ENCODE data around the gene RABEPK.
"Not testable (repeated sequence)": the region's sequence is repeated elsewhere in the genome, so short reads cannot be mapped to it uniquely, and the experiment has no call there.

The RABEPK gene

GRCh38 chr9:125195591-125195990 lies 4.8 kb upstream of the RABEPK start:
- not testable (repeated sequence) for DNase-seq

- DNase-seq, result no peak
Measured at GRCh38 chr9:125202846-125203618, 2.7 kb downstream of the RABEPK start.

GRCh38 chr9:125204477-125204876 lies 4.1 kb downstream of the RABEPK start:
- DNase-seq, result no peak

- DNase-seq, result no peak
Measured at GRCh38 chr9:125214186-125214585, 13.8 kb downstream of the RABEPK start.

- no peak for DNase-seq
Measured at GRCh38 chr9:125218621-125219020, 18.3 kb downstream of the RABEPK start.

GRCh38 chr9:125224858-125225257 lies 24.5 kb downstream of the RABEPK start:
- not testable (repeated sequence) for DNase-seq

- no peak for DNase-seq
Measured at GRCh38 chr9:125227761-125228160, 27.4 kb downstream of the RABEPK start.

- no peak for DNase-seq
Measured at GRCh38 chr9:125233678-125234077, 33.3 kb downstream of the RABEPK start.

- not testable (repeated sequence) for DNase-seq
Measured at GRCh38 chr9:125234099-125234498, 33.8 kb downstream of the RABEPK start.

GRCh38 chr9:125235804-125236519 lies 35.6 kb downstream of the RABEPK start:
- no peak for DNase-seq

GRCh38 chr9:125236520-125237159 lies 36.3 kb downstream of the RABEPK start:
- DNase-seq, result not testable (repeated sequence)

GRCh38 chr9:125238127-125238914 lies 38.0 kb downstream of the RABEPK start:
- no peak for DNase-seq

- DNase-seq, result no peak
Measured at GRCh38 chr9:125238915-125239446, 38.6 kb downstream of the RABEPK start.

GRCh38 chr9:125239631-125240597 lies 39.6 kb downstream of the RABEPK start:
- DNase-seq, result no peak

- peak in 1 of 2 experiments; percentile 25 for DNase-seq
Measured at GRCh38 chr9:125240649-125240999, 40.3 kb downstream of the RABEPK start.

GRCh38 chr9:125241000-125241862 lies 40.9 kb downstream of the RABEPK start, which contains the start of gene HSPA5:
Gene HSPA5 (minus strand): TSS chr9:125241343. CDS start chr9:125241126, 217 bp downstream.
- peak; percentile 98 for DNase-seq

GRCh38 chr9:125241863-125242739 lies 41.8 kb downstream of the RABEPK start:
- DNase-seq, result peak in 1 of 2 experiments; percentile 49

- no peak for DNase-seq
Measured at GRCh38 chr9:125243792-125244260, 43.5 kb downstream of the RABEPK start.

- no peak for DNase-seq
Measured at GRCh38 chr9:125246261-125246667, 45.9 kb downstream of the RABEPK start.
